ENCODE data around the gene ADGRE3. TPM values are rescaled to one million over a fixed set of nuclear protein-coding genes. Genes with fewer than 3 reads are reported as not detected.

Gene ADGRE3
- total RNA-seq, 1 experiment from 2014 or later, result not detected

GRCh38 chr19:14661372-14661924 is 13.2 kb downstream of the ADGRE3 start:
- CTCF ChIA-PET, result interaction anchor here (0.6 kb wide), 1 partner anchor 1730 kb away, joined by 3 read pairs; no protein-coding TSS in a partner anchor
- ATAC-seq (no peak), DNase-seq (ENCODE audit: low spot score) (no peak)
- Mint-ChIP-seq H3K9me3 (no peaks in the 10 kb centered on the region), H3K4me1 (no peaks in the 10 kb centered on the region), H3K4me3 (no peak overlapping the region), H3K27me3 (ENCODE audit: low read depth) (0 out of 2 replicates have a peak, but pooled peaks cover 1% of the 10 kb centered on the region), H3K36me3 (no peaks in the 10 kb centered on the region), H3K27ac (peak overlapping the region; percentile 34; the same call in 1 of the 2 replicates)
- TF ChIP-seq MAX (CRISPR knock-in tag; IDR thresholded peaks at IDR 0.05) (no peak), ZNF219 (CRISPR knock-in tag; IDR thresholded peaks at IDR 0.05; ENCODE audit: borderline replicate concordance) (no peak), TEAD4 (CRISPR knock-in tag; IDR thresholded peaks at IDR 0.05) (no peak), FOXJ3 (CRISPR knock-in tag; IDR thresholded peaks at IDR 0.05; ENCODE audit: borderline replicate concordance) (no peak), TP53 (CRISPR knock-in tag; IDR thresholded peaks at IDR 0.05) (no peak), ATF6 (CRISPR knock-in tag; IDR thresholded peaks at IDR 0.05) (no peak), MLX (CRISPR knock-in tag; IDR thresholded peaks at IDR 0.05) (no peak), ERG (CRISPR knock-in tag; IDR thresholded peaks at IDR 0.05) (no peak), TEAD1 (CRISPR knock-in tag; IDR thresholded peaks at IDR 0.05) (no peak), ZNF671 (CRISPR knock-in tag; IDR thresholded peaks at IDR 0.05) (no peak), ZNF425 (CRISPR knock-in tag; conservative IDR thresholded peaks at IDR 0.05) (no peak), NFYB (CRISPR knock-in tag; conservative IDR thresholded peaks at IDR 0.05; ENCODE audit: low read depth) (no peak), IRF2 (CRISPR knock-in tag; IDR thresholded peaks at IDR 0.05; ENCODE audit: borderline replicate concordance, low read depth) (no peak), ZBTB43 (CRISPR knock-in tag; IDR thresholded peaks at IDR 0.05) (no peak), CDX4 (CRISPR knock-in tag; IDR thresholded peaks at IDR 0.05; ENCODE audit: borderline replicate concordance) (no peak), NR2C2 (CRISPR knock-in tag; IDR thresholded peaks at IDR 0.05) (no peak), JUN (CRISPR knock-in tag; IDR thresholded peaks at IDR 0.05) (no peak), GTF2I (CRISPR knock-in tag; conservative IDR thresholded peaks at IDR 0.05) (no peak)
- POLR2A ChIA-PET, result no interaction called here
